Vagina (tissue), 2 donors: ENCODE data around the gene MRFAP1L1. TPM values are rescaled to one million over a fixed set of nuclear protein-coding genes. Genes with fewer than 3 reads are reported as not detected.
A peak's percentile ranks its signal among the peaks of the same experiment; 100 is the strongest.

Experiments used
- DNase-seq, 2 donors: peaks; one replicate each; pipeline ENCODE4 v3.0.0-alpha.2; 2017; ENCODE audit errors: extremely low spot score in 2 of 2
- H3K27ac ChIP-seq: fragments of 200-600 bp; sonication (generic); one replicate; pipeline ENCODE4 v1.5.1; 2019
- H3K27me3 ChIP-seq: fragments of 200-600 bp; sonication (generic); one replicate; pipeline ENCODE4 v1.5.1; 2019
- H3K36me3 ChIP-seq, 2 donors: fragments of 200-600 bp; sonication (generic); one replicate each; pipeline ENCODE4 v1.5.1; 2017 to 2019
- H3K4me1 ChIP-seq: fragments of 200-600 bp; sonication (generic); one replicate; pipeline ENCODE4 v1.5.1; 2019
- H3K4me3 ChIP-seq, 2 donors: fragments of 200-600 bp; sonication (generic); 1 replicate in 1 of 2; 2 replicates in 1 of 2; pipeline ENCODE4 v1.5.1; 2016 to 2019
- H3K9me3 ChIP-seq: fragments of 200-600 bp; sonication (generic); one replicate; pipeline ENCODE4 v1.5.1; 2019
- POLR2A ChIP-seq, 2 donors: fragments of 450-650 bp; IDR thresholded peaks; one replicate each; pipeline ENCODE4 v1.6.1; 2017; ENCODE audit warnings: antibody characterized with exemption in 2 of 2, mild to moderate bottlenecking in 2 of 2, moderate library complexity in 2 of 2
- POLR2AphosphoS5 ChIP-seq, 2 donors: sonication (generic); formaldehyde crosslinking; IDR thresholded peaks; one replicate each; pipeline ENCODE4 v1.9.0; 2017; ENCODE audit warnings: antibody characterized with exemption in 2 of 2, mild to moderate bottlenecking in 2 of 2, low read depth in 1 of 2; ENCODE audit not compliant: insufficient read depth in 1 of 2
- intact Hi-C: fragments of 100-400 bp; cut with DNase I; formaldehyde crosslinking; loops from one replicate; pipeline ENCODE4 v1.15.1; 2023
- total RNA-seq: library from RNA; depleted of rRNA; stranded (reverse); fragments of >200 nt; gene quantifications from one replicate; pipeline ENCODE4 v1.2.3, GENCODE V29; 2016
- TF ChIP-seq, protein P1 (sequence below), 3 experiments: fragments of 450-650 bp in 2 of 3; fragments of 200-600 bp in 1 of 3; sonication (generic) in 1 of 3; IDR thresholded peaks; one replicate each; pipeline ENCODE4 v1.5.1; 2017 to 2019; ENCODE audit warnings: antibody characterized with exemption in 3 of 3, mild to moderate bottlenecking in 2 of 3, moderate library complexity in 2 of 3

MRFAP1L1 gene
- total RNA-seq, 1 donor from 2014 or later, result 73.9 TPM

GRCh38 chr4:6662591-6662990 is 47.1 kb downstream of the MRFAP1L1 start:
- H3K36me3 ChIP-seq, result no peaks in the 10 kb centered on the region
- TF ChIP-seq, protein P1, sequence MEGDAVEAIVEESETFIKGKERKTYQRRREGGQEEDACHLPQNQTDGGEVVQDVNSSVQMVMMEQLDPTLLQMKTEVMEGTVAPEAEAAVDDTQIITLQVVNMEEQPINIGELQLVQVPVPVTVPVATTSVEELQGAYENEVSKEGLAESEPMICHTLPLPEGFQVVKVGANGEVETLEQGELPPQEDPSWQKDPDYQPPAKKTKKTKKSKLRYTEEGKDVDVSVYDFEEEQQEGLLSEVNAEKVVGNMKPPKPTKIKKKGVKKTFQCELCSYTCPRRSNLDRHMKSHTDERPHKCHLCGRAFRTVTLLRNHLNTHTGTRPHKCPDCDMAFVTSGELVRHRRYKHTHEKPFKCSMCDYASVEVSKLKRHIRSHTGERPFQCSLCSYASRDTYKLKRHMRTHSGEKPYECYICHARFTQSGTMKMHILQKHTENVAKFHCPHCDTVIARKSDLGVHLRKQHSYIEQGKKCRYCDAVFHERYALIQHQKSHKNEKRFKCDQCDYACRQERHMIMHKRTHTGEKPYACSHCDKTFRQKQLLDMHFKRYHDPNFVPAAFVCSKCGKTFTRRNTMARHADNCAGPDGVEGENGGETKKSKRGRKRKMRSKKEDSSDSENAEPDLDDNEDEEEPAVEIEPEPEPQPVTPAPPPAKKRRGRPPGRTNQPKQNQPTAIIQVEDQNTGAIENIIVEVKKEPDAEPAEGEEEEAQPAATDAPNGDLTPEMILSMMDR (IDR thresholded peaks at IDR 0.05), result no peak
- TF ChIP-seq POLR2AphosphoS5 (IDR thresholded peaks at IDR 0.05; ENCODE audit: insufficient read depth in 1 of 2, low read depth in 1 of 2) (no peak), POLR2A (IDR thresholded peaks at IDR 0.05) (no peak)
- intact Hi-C loops, result no loop called here
- no peak for DNase-seq
- H3K4me1 ChIP-seq, result peaks cover 26% of the 10 kb centered on the region
- H3K9me3 ChIP-seq, result no peaks in the 10 kb centered on the region
- no peaks in the 10 kb centered on the region for H3K27me3 ChIP-seq
- H3K27ac ChIP-seq, result no peak overlapping the region
- no peak overlapping the region for H3K4me3 ChIP-seq

GRCh38 chr4:6660430-6660829 is 49.2 kb downstream of the MRFAP1L1 start:
- TF ChIP-seq, protein P1 (IDR thresholded peaks at IDR 0.05), result no peak
- TF ChIP-seq POLR2AphosphoS5 (IDR thresholded peaks at IDR 0.05; ENCODE audit: insufficient read depth in 1 of 2, low read depth in 1 of 2) (no peak), POLR2A (IDR thresholded peaks at IDR 0.05) (no peak)
- Histone ChIP-seq H3K27me3 (no peaks in the 10 kb centered on the region), H3K9me3 (no peaks in the 10 kb centered on the region), H3K4me1 (peaks cover 26% of the 10 kb centered on the region), H3K36me3 (no peaks in the 10 kb centered on the region), H3K4me3 (no peak overlapping the region), H3K27ac (no peak overlapping the region)
- no peak for DNase-seq
- intact Hi-C loops, result no loop called here

- TF ChIP-seq, protein P1 (IDR thresholded peaks at IDR 0.05), result no peak
- TF ChIP-seq POLR2A (IDR thresholded peaks at IDR 0.05) (no peak), POLR2AphosphoS5 (IDR thresholded peaks at IDR 0.05; ENCODE audit: insufficient read depth in 1 of 2, low read depth in 1 of 2) (no peak)
- peaks cover 24% of the 10 kb centered on the region for H3K4me1 ChIP-seq
Measured at GRCh38 chr4:6659897-6660296, 49.8 kb downstream of the MRFAP1L1 start.

GRCh38 chr4:6658597-6659075 is 51.0 kb downstream of the MRFAP1L1 start:
- no peaks in the 10 kb centered on the region for H3K9me3 ChIP-seq
- no peak for DNase-seq
- H3K27ac ChIP-seq, result peak overlapping the region; percentile 75
- intact Hi-C loops, result no loop called here
- TF ChIP-seq POLR2AphosphoS5 (IDR thresholded peaks at IDR 0.05; ENCODE audit: insufficient read depth in 1 of 2, low read depth in 1 of 2) (no peak), POLR2A (IDR thresholded peaks at IDR 0.05) (no peak)
- TF ChIP-seq, protein P1 (IDR thresholded peaks at IDR 0.05), result no peak
- peaks cover 12% of the 10 kb centered on the region for H3K4me1 ChIP-seq
- peak overlapping the region; percentile 41 to 50 for H3K4me3 ChIP-seq
- H3K36me3 ChIP-seq, result no peaks in the 10 kb centered on the region
- no peaks in the 10 kb centered on the region for H3K27me3 ChIP-seq

More at GRCh38 chr4:6659897-6660296, 49.8 kb downstream of the MRFAP1L1 start:
- no peaks in the 10 kb centered on the region for H3K36me3 ChIP-seq
- H3K9me3 ChIP-seq, result no peaks in the 10 kb centered on the region
- no peaks in the 10 kb centered on the region for H3K27me3 ChIP-seq
- no peak for DNase-seq
- H3K27ac ChIP-seq, result no peak overlapping the region
- intact Hi-C loops, result no loop called here
- no peak overlapping the region for H3K4me3 ChIP-seq

DNA sequence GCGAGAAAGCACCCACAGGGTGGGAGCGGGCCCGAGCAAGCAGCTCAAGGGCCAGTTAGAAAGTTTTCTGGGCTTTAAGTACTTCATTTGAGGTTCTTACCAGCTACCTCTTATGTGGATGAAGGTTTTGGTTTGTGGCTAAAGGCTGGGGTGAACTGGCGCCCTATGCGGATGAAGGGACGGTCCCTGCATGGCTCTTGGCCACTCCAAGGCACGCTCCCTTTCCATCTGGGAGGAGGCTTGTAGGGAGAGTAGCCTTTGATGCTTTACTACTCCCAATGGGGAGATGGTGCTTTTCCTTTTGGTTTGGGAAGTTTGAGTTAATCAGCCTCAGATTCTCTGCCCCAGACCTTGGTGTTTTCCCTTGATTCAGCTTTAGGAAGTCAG is 51.5 kb downstream of the MRFAP1L1 start:
- no peak for DNase-seq
- Histone ChIP-seq H3K27me3 (no peaks in the 10 kb centered on the region), H3K4me1 (peaks cover 10% of the 10 kb centered on the region), H3K36me3 (no peaks in the 10 kb centered on the region), H3K27ac (peak overlapping the region; percentile 75), H3K4me3 (peak overlapping the region; percentile 41 to 50), H3K9me3 (no peaks in the 10 kb centered on the region)
- TF ChIP-seq POLR2AphosphoS5 (IDR thresholded peaks at IDR 0.05; ENCODE audit: insufficient read depth in 1 of 2, low read depth in 1 of 2), result no peak
- no peak for TF ChIP-seq POLR2A (IDR thresholded peaks at IDR 0.05)
- TF ChIP-seq, protein P1 (IDR thresholded peaks at IDR 0.05), result no peak
- intact Hi-C loops, result no loop called here
